ENCODE results near the gene SLC3A2. TPM values are rescaled to one million over a fixed set of nuclear protein-coding genes. Genes with fewer than 3 reads are reported as not detected.

Gene SLC3A2
- total and polyA plus RNA-seq, 10 donors = 48.7 to 138 (median 111) TPM

Small RNA genes lying within 50 kb of the gene (small RNA-seq; reads per million reads assigned to genes)
- gene RF00099 = 0 reads per million in 4 donors
- gene RN7SL259P = 0 reads per million in 4 donors
- 0 reads per million in 4 donors for gene SNORD22
- 0 reads per million in 4 donors for gene SNORD26
- gene SNORD27 = 0 reads per million in 4 donors
- 0 reads per million in 4 donors for gene SNORD28
- gene SNORD30 = 3,444 to 6,321 (median 5,186) reads per million in 4 donors

Other genes with a start within 250 kb of the SLC3A2 start
- gene GANAB, start 234.3 kb upstream of the SLC3A2 start, total RNA-seq = 100 to 1,000 TPM; 122 to 245 (median 198) TPM
- 10 to 100 TPM; 49.0 to 72.4 (median 53.6) TPM for gene GANAB, start 234.3 kb upstream of the SLC3A2 start, polyA plus RNA-seq
- 10 to 100 TPM; 16.9 to 34.5 (median 24.8) TPM for gene INTS5, start 227.6 kb upstream of the SLC3A2 start, total RNA-seq
- gene INTS5, start 227.6 kb upstream of the SLC3A2 start, polyA plus RNA-seq = 10 to 100 TPM in 1 of 3 donors, 1 to 10 TPM in 2; 4.4 to 13.7 (median 7.0) TPM
- gene C11orf98, start 215.7 kb upstream of the SLC3A2 start, total RNA-seq = 10 to 100 TPM; 30.9 to 43.7 (median 42.5) TPM
- gene C11orf98, start 215.7 kb upstream of the SLC3A2 start, polyA plus RNA-seq = 100 to 1,000 TPM; 144 to 164 (median 152) TPM
- 10 to 100 TPM in 6 of 7 donors, 1 to 10 TPM in 1; 3.0 to 19.4 (median 13.2) TPM for gene CSKMT, start 215.6 kb upstream of the SLC3A2 start, total RNA-seq
- gene CSKMT, start 215.6 kb upstream of the SLC3A2 start, polyA plus RNA-seq = 10 to 100 TPM; 32.6 to 59.4 (median 40.3) TPM
- 1 to 10 TPM; 4.9 to 6.5 (median 5.9) TPM for gene UQCC3, start 209.2 kb upstream of the SLC3A2 start, total RNA-seq
- gene UQCC3, start 209.2 kb upstream of the SLC3A2 start, polyA plus RNA-seq = 10 to 100 TPM; 20.2 to 23.7 (median 23.3) TPM
- gene LBHD1, start 208.6 kb upstream of the SLC3A2 start, total RNA-seq = 10 to 100 TPM in 6 of 7 donors, 1 to 10 TPM in 1; 10.0 to 20.2 (median 12.8) TPM
- 10 to 100 TPM in 2 of 3 donors, 1 to 10 TPM in 1; 7.3 to 21.2 (median 15.1) TPM for gene LBHD1, start 208.6 kb upstream of the SLC3A2 start, polyA plus RNA-seq
- gene UBXN1, start 201.8 kb upstream of the SLC3A2 start, total RNA-seq = 100 to 1,000 TPM in 6 of 7 donors, 10 to 100 TPM in 1; 93.8 to 158 (median 128) TPM
- gene UBXN1, start 201.8 kb upstream of the SLC3A2 start, polyA plus RNA-seq = 100 to 1,000 TPM; 198 to 209 (median 203) TPM
- gene LRRN4CL, start 191.4 kb upstream of the SLC3A2 start, total RNA-seq = not detected
- gene LRRN4CL, start 191.4 kb upstream of the SLC3A2 start, polyA plus RNA-seq = under 1 TPM; 0.04 to 0.48 (median 0.17) TPM
- 10 to 100 TPM; 25.6 to 66.0 (median 34.4) TPM for gene BSCL2, start 173.5 kb upstream of the SLC3A2 start, total RNA-seq
- gene BSCL2, start 173.5 kb upstream of the SLC3A2 start, polyA plus RNA-seq = 10 to 100 TPM; 47.7 to 62.6 (median 47.8) TPM
- not detected for gene GNG3, start 173.2 kb upstream of the SLC3A2 start, total RNA-seq
- under 1 TPM in 2 of 3 donors, not detected in 1; 0.12 to 0.13 TPM for gene GNG3, start 173.2 kb upstream of the SLC3A2 start, polyA plus RNA-seq
- gene HNRNPUL2, start 153.4 kb upstream of the SLC3A2 start, total RNA-seq = 10 to 100 TPM; 39.3 to 62.8 (median 48.5) TPM
- 10 to 100 TPM; 26.4 to 37.1 (median 29.3) TPM for gene HNRNPUL2, start 153.4 kb upstream of the SLC3A2 start, polyA plus RNA-seq
- 10 to 100 TPM; 25.4 to 47.1 (median 30.5) TPM for gene TTC9C, start 152.4 kb upstream of the SLC3A2 start, total RNA-seq
- gene TTC9C, start 152.4 kb upstream of the SLC3A2 start, polyA plus RNA-seq = 10 to 100 TPM; 27.8 to 35.6 (median 33.4) TPM
- 10 to 100 TPM in 5 of 7 donors, 1 to 10 TPM in 2; 6.6 to 14.5 (median 11.1) TPM for gene ZBTB3, start 126.7 kb upstream of the SLC3A2 start, total RNA-seq
- 1 to 10 TPM; 3.2 to 4.9 (median 3.9) TPM for gene ZBTB3, start 126.7 kb upstream of the SLC3A2 start, polyA plus RNA-seq
- gene POLR2G, start 119.3 kb upstream of the SLC3A2 start, total RNA-seq = 10 to 100 TPM; 52.1 to 74.0 (median 60.2) TPM
- 100 to 1,000 TPM; 129 to 153 (median 135) TPM for gene POLR2G, start 119.3 kb upstream of the SLC3A2 start, polyA plus RNA-seq
- gene TAF6L, start 109.5 kb upstream of the SLC3A2 start, total RNA-seq = 10 to 100 TPM; 16.6 to 28.8 (median 23.7) TPM
- gene TAF6L, start 109.5 kb upstream of the SLC3A2 start, polyA plus RNA-seq = 10 to 100 TPM; 11.9 to 37.5 (median 21.1) TPM
- gene TMEM179B, start 93.5 kb upstream of the SLC3A2 start, total RNA-seq = 10 to 100 TPM; 39.0 to 80.8 (median 48.3) TPM
- 10 to 100 TPM; 46.1 to 57.1 (median 54.6) TPM for gene TMEM179B, start 93.5 kb upstream of the SLC3A2 start, polyA plus RNA-seq
- gene TMEM223, start 88.9 kb upstream of the SLC3A2 start, total RNA-seq = 10 to 100 TPM; 11.2 to 27.8 (median 13.6) TPM
- gene TMEM223, start 88.9 kb upstream of the SLC3A2 start, polyA plus RNA-seq = 10 to 100 TPM; 19.0 to 32.8 (median 25.0) TPM
- gene NXF1, start 75.5 kb upstream of the SLC3A2 start, total RNA-seq = 100 to 1,000 TPM in 4 of 7 donors, 10 to 100 TPM in 3; 87.7 to 125 (median 118) TPM
- gene NXF1, start 75.5 kb upstream of the SLC3A2 start, polyA plus RNA-seq = 100 to 1,000 TPM in 2 of 3 donors, 10 to 100 TPM in 1; 83.1 to 271 (median 194) TPM
- 10 to 100 TPM; 40.5 to 50.7 (median 43.7) TPM for gene STX5, start 48.8 kb upstream of the SLC3A2 start, total RNA-seq
- 10 to 100 TPM; 20.9 to 27.0 (median 23.5) TPM for gene STX5, start 48.8 kb upstream of the SLC3A2 start, polyA plus RNA-seq
- gene TEX54, start 48.1 kb upstream of the SLC3A2 start, total RNA-seq = not detected
- gene TEX54, start 48.1 kb upstream of the SLC3A2 start, polyA plus RNA-seq = not detected
- gene WDR74, start 41.3 kb upstream of the SLC3A2 start, total RNA-seq = 10 to 100 TPM; 29.0 to 62.2 (median 46.4) TPM
- gene WDR74, start 41.3 kb upstream of the SLC3A2 start, polyA plus RNA-seq = 10 to 100 TPM; 56.0 to 66.2 (median 60.1) TPM
- not detected for gene CHRM1, start 40.5 kb downstream of the SLC3A2 start, total RNA-seq
- gene CHRM1, start 40.5 kb downstream of the SLC3A2 start, polyA plus RNA-seq = not detected
- not detected for gene SLC22A6, start 104.1 kb downstream of the SLC3A2 start, total RNA-seq
- not detected for gene SLC22A6, start 104.1 kb downstream of the SLC3A2 start, polyA plus RNA-seq
- not detected for gene SLC22A8, start 134.9 kb downstream of the SLC3A2 start, total RNA-seq
- gene SLC22A8, start 134.9 kb downstream of the SLC3A2 start, polyA plus RNA-seq = not detected

All from spleen (tissue), 11 donors.